LNCaP clone FGC (cell line): ENCODE results near the gene MTR.

ENCODE experiments used
- DNase-seq: peaks from one replicate; pipeline ENCODE4 v3.0.0-alpha.2; 2011; ENCODE audit warnings: low read depth
- H3K4me3 ChIP-seq: 2 replicates; pipeline ENCODE4 v1.5.1; 2011; ENCODE audit warnings: mild to moderate bottlenecking, low read depth, low read length, control low read depth
- TF ChIP-seq, protein P1 (sequence below): IDR thresholded peaks from 2 replicates; pipeline ENCODE4 v1.5.1; 2012; ENCODE audit warnings: mild to moderate bottlenecking; ENCODE audit not compliant: control insufficient read depth, insufficient read depth; ENCODE audit errors: extremely low read depth

The MTR gene

DNA sequence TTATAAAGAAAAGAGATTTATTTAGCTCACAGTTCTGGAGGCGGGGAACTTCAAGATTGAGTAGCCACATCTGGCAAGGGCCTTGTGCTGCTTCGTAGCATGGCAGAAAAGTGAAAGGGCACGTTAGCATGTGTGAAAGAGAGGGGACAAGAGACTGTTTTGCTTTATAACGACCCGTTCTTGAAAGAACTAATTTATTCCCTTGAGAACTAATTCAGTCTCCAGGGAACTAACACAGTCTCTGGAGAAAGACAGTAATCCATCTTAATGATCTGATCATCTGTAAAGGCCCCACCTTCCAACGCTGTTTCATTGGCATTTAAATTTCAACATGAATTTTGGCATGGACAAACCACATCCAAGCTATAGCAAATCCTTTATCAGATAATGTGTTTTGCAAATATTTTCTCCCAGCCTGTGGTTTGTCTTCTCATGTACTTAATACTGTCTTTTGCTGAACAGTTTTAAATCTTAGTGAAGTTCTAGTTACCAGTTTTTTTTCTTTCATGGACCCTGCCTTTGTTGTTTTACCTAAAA, 26.1 kb downstream of the MTR start:
- no peak overlapping the region for H3K4me3 ChIP-seq
- TF ChIP-seq, protein P1, sequence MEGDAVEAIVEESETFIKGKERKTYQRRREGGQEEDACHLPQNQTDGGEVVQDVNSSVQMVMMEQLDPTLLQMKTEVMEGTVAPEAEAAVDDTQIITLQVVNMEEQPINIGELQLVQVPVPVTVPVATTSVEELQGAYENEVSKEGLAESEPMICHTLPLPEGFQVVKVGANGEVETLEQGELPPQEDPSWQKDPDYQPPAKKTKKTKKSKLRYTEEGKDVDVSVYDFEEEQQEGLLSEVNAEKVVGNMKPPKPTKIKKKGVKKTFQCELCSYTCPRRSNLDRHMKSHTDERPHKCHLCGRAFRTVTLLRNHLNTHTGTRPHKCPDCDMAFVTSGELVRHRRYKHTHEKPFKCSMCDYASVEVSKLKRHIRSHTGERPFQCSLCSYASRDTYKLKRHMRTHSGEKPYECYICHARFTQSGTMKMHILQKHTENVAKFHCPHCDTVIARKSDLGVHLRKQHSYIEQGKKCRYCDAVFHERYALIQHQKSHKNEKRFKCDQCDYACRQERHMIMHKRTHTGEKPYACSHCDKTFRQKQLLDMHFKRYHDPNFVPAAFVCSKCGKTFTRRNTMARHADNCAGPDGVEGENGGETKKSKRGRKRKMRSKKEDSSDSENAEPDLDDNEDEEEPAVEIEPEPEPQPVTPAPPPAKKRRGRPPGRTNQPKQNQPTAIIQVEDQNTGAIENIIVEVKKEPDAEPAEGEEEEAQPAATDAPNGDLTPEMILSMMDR: no peak
- no peak for DNase-seq

DNA sequence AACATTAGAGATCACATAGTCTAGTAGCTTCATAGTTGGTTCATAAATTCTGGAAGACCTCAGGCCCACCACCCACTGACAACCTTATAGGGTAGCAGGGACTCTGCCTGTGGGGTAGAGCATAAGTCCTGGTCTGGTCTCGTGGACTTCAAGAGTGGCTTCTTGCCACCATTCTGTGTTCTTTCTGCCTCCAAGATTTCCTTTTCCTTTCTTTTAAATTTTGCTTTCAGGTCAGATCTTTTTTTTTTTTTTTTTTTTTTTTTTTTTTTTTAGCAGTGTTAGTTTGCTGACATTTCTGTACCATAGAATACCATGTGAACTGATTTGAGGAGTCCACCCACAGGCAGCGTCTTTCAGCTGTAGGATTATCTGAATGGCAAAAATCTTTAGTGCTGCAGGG, 28.5 kb downstream of the MTR start:
- H3K4me3 ChIP-seq: no peak overlapping the region
- TF ChIP-seq, protein P1: no peak
- DNase-seq: no peak

DNA sequence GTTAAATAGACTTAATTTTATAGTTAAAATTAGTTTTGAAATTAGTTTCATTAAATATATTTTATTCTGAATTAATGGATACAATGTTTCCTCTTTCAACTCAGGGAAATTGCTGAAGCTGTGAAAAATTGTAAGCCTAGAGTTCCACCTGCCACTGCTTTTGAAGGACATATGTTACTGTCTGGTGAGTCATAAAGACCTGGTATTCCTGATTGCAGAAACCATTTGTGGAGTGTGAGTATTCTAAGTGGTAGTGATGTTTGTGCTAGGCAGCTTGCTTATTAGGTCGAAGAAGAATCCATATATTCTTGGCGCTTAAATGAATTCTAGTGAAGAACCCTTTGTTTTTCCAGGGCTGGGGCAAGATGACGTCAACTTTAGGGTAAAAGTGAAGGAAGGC, 34.0 kb downstream of the MTR start:
- TF ChIP-seq, protein P1: no peak
- no peak for DNase-seq
- no peak overlapping the region for H3K4me3 ChIP-seq

- TF ChIP-seq, protein P1: no peak
- H3K4me3 ChIP-seq: no peak overlapping the region
- DNase-seq: no peak
Measured at GRCh38 chr1:236830116-236830515, 35.0 kb downstream of the MTR start.

- TF ChIP-seq, protein P1: no peak
- DNase-seq: no peak
- H3K4me3 ChIP-seq: no peak overlapping the region
Measured at GRCh38 chr1:236830560-236830959, 35.5 kb downstream of the MTR start.

DNA sequence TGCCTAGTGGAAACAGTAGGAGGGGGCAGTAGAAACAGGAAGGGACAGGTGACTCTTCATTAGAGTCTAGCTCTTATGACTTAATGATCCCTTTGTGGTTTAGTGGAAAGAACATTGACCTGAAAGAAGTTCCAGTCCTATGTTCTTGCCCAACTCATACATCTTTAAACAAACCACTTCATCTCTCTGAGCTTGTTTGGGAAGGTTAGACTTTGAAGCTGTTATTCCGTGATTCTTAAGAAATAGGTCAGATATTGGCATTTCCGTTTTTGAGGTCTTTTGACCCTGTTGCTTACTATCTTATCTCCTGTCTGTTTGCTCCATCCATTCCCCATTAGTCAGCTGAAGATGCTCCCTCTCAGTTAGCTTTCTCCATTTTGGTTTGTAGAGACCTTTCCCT, 38.5 kb downstream of the MTR start:
- no peak for DNase-seq
- no peak overlapping the region for H3K4me3 ChIP-seq
- TF ChIP-seq, protein P1: no peak

DNA sequence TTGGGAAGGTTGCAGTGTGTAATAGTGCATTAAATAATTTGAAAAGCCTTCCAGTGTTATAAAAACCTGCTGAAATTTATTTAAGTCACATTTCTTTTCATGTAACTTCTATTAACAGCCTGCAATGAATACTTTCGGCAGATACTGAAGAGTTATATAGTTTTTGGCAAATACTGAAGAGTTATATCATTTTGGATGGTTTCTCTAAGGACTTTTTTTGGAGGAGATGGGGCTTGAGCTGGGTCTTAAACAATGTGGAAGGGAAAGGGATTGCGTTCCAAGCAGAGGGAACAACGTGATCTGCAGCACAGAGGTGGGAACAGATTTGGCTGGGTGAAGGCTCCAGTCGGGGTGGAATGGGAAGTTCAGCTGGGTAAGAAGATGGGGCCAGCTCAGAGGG, 39.8 kb downstream of the MTR start:
- no peak overlapping the region for H3K4me3 ChIP-seq
- TF ChIP-seq, protein P1: no peak
- DNase-seq: no peak
